Esophagus squamous epithelium (tissue), 4 donors: Measurements from ENCODE around the gene EBNA1BP2.

Experiments used
- POLR2A ChIP-seq, 4 donors: fragments of 450-650 bp; IDR thresholded peaks; one replicate each; pipeline ENCODE4 v1.6.1; 2017; ENCODE audit warnings: antibody characterized with exemption in 4 of 4, mild to moderate bottlenecking in 4 of 4, moderate library complexity in 3 of 4
- TF ChIP-seq, protein P1 (sequence below), 6 experiments: fragments of 450-650 bp in 4 of 6; fragments of 200-600 bp in 2 of 6; sonication (generic) in 2 of 6; IDR thresholded peaks; one replicate each; pipeline ENCODE4 v1.5.1; 2016 to 2019; ENCODE audit warnings: antibody characterized with exemption in 6 of 6, mild to moderate bottlenecking in 4 of 6, moderate library complexity in 4 of 6

DNA sequence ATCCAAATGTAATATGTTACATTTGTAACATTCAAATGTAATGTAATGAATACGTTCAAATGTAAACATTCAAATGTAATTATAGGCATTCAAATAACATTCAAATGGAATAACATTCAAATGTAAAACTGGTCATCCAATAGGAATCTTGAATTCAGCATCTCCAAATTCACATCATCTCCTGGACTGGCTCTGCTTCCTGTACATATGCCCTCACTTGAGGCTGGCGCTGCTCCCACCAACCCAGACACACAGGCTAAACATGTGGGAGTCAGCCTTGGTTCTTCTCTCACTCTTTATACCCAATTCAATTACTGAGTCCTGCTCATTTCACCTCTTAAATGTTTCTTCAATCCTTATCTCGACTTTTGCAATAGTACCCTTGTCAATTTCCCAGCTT lies 6.9 kb downstream of the EBNA1BP2 start:
- TF ChIP-seq, protein P1, sequence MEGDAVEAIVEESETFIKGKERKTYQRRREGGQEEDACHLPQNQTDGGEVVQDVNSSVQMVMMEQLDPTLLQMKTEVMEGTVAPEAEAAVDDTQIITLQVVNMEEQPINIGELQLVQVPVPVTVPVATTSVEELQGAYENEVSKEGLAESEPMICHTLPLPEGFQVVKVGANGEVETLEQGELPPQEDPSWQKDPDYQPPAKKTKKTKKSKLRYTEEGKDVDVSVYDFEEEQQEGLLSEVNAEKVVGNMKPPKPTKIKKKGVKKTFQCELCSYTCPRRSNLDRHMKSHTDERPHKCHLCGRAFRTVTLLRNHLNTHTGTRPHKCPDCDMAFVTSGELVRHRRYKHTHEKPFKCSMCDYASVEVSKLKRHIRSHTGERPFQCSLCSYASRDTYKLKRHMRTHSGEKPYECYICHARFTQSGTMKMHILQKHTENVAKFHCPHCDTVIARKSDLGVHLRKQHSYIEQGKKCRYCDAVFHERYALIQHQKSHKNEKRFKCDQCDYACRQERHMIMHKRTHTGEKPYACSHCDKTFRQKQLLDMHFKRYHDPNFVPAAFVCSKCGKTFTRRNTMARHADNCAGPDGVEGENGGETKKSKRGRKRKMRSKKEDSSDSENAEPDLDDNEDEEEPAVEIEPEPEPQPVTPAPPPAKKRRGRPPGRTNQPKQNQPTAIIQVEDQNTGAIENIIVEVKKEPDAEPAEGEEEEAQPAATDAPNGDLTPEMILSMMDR (IDR thresholded peaks at IDR 0.05), result no peak
- no peak for TF ChIP-seq POLR2A (IDR thresholded peaks at IDR 0.05)
